Parathyroid adenoma (tissue), 2 donors: Measurements from ENCODE around the gene PTEN.

Experiments used
- H2AFZ ChIP-seq: fragments of 300-600 bp; sonication (generic); one replicate; pipeline ENCODE4 v1.7.0; 2017; ENCODE audit warnings: antibody characterized with exemption, mild to moderate bottlenecking
- H3K27ac ChIP-seq: fragments of 300-600 bp; sonication (generic); one replicate; pipeline ENCODE4 v1.7.0; 2017
- H3K27me3 ChIP-seq: fragments of 300-600 bp; sonication (generic); one replicate; pipeline ENCODE4 v1.7.0; 2017; ENCODE audit warnings: low read length; ENCODE audit not compliant: control insufficient read depth, insufficient read depth
- H3K36me3 ChIP-seq: fragments of 300-600 bp; sonication (generic); one replicate; pipeline ENCODE4 v1.7.0; 2017; ENCODE audit warnings: low read length; ENCODE audit not compliant: control insufficient read depth, insufficient read depth
- H3K4me1 ChIP-seq: fragments of 300-600 bp; sonication (generic); one replicate; pipeline ENCODE4 v1.7.0; 2017; ENCODE audit warnings: control low read depth
- H3K4me2 ChIP-seq: fragments of 300-600 bp; sonication (generic); one replicate; pipeline ENCODE4 v1.7.0; 2017; ENCODE audit warnings: low read length
- H3K4me3 ChIP-seq: fragments of 300-600 bp; sonication (generic); one replicate; pipeline ENCODE4 v1.7.0; 2017; ENCODE audit warnings: low read depth, low read length
- H3K79me2 ChIP-seq: fragments of 300-600 bp; sonication (generic); one replicate; pipeline ENCODE4 v1.7.0; 2017; ENCODE audit warnings: control low read depth
- H3K9ac ChIP-seq: fragments of 300-600 bp; sonication (generic); one replicate; pipeline ENCODE4 v1.7.0; 2017; ENCODE audit warnings: mild to moderate bottlenecking
- H3K9me3 ChIP-seq: fragments of 300-600 bp; sonication (generic); one replicate; pipeline ENCODE4 v1.7.0; 2017; ENCODE audit warnings: low read length; ENCODE audit not compliant: control insufficient read depth
- TF ChIP-seq, protein P1 (sequence below): fragments of 300-600 bp; sonication (generic); IDR thresholded peaks from one replicate; pipeline ENCODE4 v1.7.0; 2017; ENCODE audit warnings: antibody characterized with exemption, mild to moderate bottlenecking
- donor health status: primary hyperparathyroidism.

The PTEN gene

DNA sequence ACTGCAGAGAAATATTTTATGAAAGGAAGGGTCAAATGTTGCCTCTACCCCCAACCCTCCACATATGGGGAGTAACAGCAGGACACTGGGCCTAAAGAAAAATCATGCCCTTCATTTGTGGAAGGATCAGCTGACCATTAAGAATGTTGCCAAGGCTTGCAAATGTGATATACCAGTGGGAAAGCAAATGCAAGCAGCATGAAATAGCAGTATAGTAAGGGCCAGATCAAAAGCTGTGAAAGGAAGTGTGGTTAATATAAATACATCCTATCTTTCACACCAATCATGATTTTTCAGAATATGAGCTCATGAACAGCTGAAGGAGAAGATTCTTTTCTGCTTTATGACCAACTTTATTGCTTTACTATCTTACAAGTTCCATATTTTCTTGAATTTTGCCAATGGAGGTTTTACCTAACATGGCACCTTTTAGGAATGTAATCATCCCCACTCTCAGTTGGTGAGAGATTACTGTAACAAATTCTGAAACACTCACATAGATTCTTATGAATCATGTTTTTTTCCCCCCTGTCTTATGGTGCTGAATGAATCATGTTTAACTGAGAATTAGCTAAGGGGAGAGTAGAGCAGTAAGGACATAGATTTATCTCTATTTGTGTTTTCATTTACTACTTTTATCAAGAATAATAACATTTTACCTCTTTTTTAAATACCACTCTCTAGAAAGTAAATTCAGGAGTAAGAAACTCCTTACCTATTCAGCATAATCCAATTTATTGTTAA lies 33.3 kb upstream of the PTEN start:
- Histone ChIP-seq H3K9ac (no peak overlapping the region), H3K4me2 (no peak overlapping the region), H3K79me2 (no peaks in the 10 kb centered on the region), H3K9me3 (no peaks in the 10 kb centered on the region), H3K4me1 (no peaks in the 10 kb centered on the region), H3K27ac (no peak overlapping the region), H3K4me3 (no peak overlapping the region), H3K27me3 (no peaks in the 10 kb centered on the region), H2AFZ (no peak overlapping the region), H3K36me3 (no peaks in the 10 kb centered on the region)
- TF ChIP-seq, protein P1, sequence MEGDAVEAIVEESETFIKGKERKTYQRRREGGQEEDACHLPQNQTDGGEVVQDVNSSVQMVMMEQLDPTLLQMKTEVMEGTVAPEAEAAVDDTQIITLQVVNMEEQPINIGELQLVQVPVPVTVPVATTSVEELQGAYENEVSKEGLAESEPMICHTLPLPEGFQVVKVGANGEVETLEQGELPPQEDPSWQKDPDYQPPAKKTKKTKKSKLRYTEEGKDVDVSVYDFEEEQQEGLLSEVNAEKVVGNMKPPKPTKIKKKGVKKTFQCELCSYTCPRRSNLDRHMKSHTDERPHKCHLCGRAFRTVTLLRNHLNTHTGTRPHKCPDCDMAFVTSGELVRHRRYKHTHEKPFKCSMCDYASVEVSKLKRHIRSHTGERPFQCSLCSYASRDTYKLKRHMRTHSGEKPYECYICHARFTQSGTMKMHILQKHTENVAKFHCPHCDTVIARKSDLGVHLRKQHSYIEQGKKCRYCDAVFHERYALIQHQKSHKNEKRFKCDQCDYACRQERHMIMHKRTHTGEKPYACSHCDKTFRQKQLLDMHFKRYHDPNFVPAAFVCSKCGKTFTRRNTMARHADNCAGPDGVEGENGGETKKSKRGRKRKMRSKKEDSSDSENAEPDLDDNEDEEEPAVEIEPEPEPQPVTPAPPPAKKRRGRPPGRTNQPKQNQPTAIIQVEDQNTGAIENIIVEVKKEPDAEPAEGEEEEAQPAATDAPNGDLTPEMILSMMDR: no peak

DNA sequence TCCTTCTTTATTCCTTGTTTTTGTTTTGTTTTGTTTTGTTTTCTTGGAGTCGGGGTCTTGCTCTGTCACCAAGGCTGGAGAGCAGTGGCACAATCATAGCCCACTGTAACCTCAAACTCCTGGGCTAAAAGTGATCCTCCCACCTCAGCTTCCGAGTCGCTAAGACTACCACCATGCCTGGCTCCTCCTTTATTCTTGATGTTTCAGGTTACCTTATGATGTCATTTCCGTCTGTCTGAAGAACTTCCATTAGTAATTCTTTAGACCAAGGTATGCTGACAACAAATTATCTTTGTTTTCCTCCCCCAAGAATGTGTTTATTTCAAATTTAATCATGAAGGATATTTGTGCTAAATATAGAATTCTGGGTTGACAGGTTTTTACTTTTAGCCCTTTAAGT lies 27.3 kb upstream of the PTEN start:
- Histone ChIP-seq H3K4me3 (no peak overlapping the region), H3K4me2 (no peak overlapping the region)
- TF ChIP-seq, protein P1: no peak

DNA sequence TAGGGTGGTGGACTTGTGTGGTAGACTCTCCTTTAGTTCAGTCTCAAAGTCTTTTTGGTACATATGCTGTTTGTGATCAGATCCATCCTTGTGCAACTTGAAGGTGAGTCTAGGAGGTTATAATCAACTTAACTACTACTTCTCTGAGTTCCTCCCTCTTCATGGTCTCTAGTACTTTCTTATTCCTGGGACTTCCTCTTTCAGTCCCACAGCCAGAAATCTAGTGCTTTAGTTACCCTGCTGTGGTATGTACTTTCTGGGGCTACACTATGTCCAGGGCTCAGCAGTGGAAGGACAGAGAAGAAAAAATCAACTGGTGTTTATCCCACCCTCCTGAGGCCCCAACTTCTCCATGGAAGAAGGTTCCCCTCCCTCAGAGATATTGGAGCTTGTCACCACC lies 26.0 kb upstream of the PTEN start:
- Histone ChIP-seq H2AFZ (no peak overlapping the region), H3K27ac (no peak overlapping the region), H3K4me3 (no peak overlapping the region), H3K9ac (no peak overlapping the region), H3K4me1 (no peaks in the 10 kb centered on the region), H3K36me3 (no peaks in the 10 kb centered on the region), H3K79me2 (no peaks in the 10 kb centered on the region), H3K4me2 (no peak overlapping the region), H3K27me3 (no peaks in the 10 kb centered on the region), H3K9me3 (no peaks in the 10 kb centered on the region)
- TF ChIP-seq, protein P1: no peak

More for the DNA sequence above, 27.3 kb upstream of the PTEN start:
- H3K27me3 ChIP-seq: no peaks in the 10 kb centered on the region
- no peak overlapping the region for H3K27ac ChIP-seq
- no peaks in the 10 kb centered on the region for H3K9me3 ChIP-seq
- no peak overlapping the region for H2AFZ ChIP-seq
- H3K79me2 ChIP-seq: no peaks in the 10 kb centered on the region
- H3K4me1 ChIP-seq: no peaks in the 10 kb centered on the region
- no peak overlapping the region for H3K9ac ChIP-seq
- H3K36me3 ChIP-seq: no peaks in the 10 kb centered on the region

DNA sequence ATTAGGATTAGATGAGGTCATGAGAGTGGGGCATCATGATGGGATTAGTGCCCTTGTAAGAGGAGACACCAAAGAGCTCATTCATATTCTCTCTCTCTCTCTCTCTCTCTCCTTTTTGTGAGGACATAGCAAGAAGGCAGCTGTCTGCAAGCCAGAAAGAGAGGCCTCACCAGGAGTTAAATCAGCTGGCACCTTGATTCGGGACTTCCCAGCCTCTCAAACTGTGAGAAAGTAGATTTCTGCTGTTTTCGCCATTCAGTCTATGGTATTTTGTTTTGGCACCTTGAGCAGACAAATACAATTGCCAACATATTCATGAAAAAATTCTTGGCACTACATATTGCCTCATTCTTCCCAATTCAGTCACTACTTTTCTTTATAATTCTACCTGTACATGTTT lies 24.8 kb upstream of the PTEN start:
- no peak overlapping the region for H3K27ac ChIP-seq
- H3K9me3 ChIP-seq: no peaks in the 10 kb centered on the region
- H3K9ac ChIP-seq: no peak overlapping the region
- H3K27me3 ChIP-seq: no peaks in the 10 kb centered on the region
- no peaks in the 10 kb centered on the region for H3K79me2 ChIP-seq
- TF ChIP-seq, protein P1: no peak
- no peak overlapping the region for H2AFZ ChIP-seq
- H3K4me1 ChIP-seq: no peaks in the 10 kb centered on the region
- H3K36me3 ChIP-seq: no peaks in the 10 kb centered on the region
- no peak overlapping the region for H3K4me3 ChIP-seq
- H3K4me2 ChIP-seq: no peak overlapping the region

DNA sequence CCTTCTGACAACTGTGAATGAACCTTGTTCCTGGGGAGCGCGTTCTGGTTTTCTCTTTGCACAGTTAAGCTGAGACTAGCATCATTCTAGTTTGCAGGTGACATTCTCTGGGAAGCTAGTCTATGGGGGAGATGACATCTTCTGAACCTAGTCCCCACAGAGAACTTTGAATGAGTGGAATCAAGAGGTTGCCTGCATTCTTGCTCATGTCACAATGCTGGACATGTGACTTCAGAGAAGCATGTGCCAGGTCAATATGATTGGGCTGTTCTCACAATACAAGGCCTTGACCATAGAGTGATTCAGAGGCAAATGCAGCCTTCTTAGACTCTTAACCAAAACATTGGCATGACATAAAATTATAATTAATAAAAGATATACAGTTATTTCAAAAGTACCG lies 22.2 kb upstream of the PTEN start:
- Histone ChIP-seq H3K36me3 (no peaks in the 10 kb centered on the region), H3K27ac (no peak overlapping the region), H2AFZ (no peak overlapping the region), H3K4me2 (no peak overlapping the region), H3K9ac (no peak overlapping the region), H3K79me2 (no peaks in the 10 kb centered on the region), H3K4me1 (no peaks in the 10 kb centered on the region), H3K9me3 (no peaks in the 10 kb centered on the region), H3K4me3 (no peak overlapping the region), H3K27me3 (no peaks in the 10 kb centered on the region)
- TF ChIP-seq, protein P1: no peak
